GM13977 (cell line): Measurements from ENCODE around the gene PARL.

Experiments used
- DNase-seq: peaks from one replicate; pipeline ENCODE4 v3.0.0; 2012; ENCODE audit warnings: low spot score
- CTCF ChIP-seq: IDR thresholded peaks from 2 replicates; pipeline ENCODE4 v1.5.1; 2012; ENCODE audit warnings: mild to moderate bottlenecking, control low read depth; ENCODE audit not compliant: insufficient read depth; ENCODE audit errors: extremely low read depth, missing control alignments
- in situ Hi-C: fragments of 300-500 bp; cut with MboI; formaldehyde crosslinking; loops from one replicate; pipeline ENCODE4 v1.12.0; 2022; ENCODE audit warnings: low sequenced_read_pairs, low pct_unique_long_range_greater_than_20kb, mixed read lengths, inconsistent platforms; ENCODE audit not compliant: unreplicated experiment

Gene PARL

GRCh38 chr3:183871541-183871940, 13.1 kb downstream of the PARL start:
- in situ Hi-C loops = no loop called here

GRCh38 chr3:183870563-183870962, 14.1 kb downstream of the PARL start:
- in situ Hi-C loops = no loop called here
- TF ChIP-seq CTCF = no peak
- no peak for DNase-seq

More at GRCh38 chr3:183871541-183871940, 13.1 kb downstream of the PARL start:
- TF ChIP-seq CTCF = no peak
- no peak for DNase-seq

- in situ Hi-C loops = no loop called here
- no peak for DNase-seq
- TF ChIP-seq CTCF = no peak
Observed at GRCh38 chr3:183868796-183869195, 15.9 kb downstream of the PARL start.

GRCh38 chr3:183862610-183863009, 22.1 kb downstream of the PARL start:
- TF ChIP-seq CTCF = no peak
- no peak for DNase-seq
- in situ Hi-C loops = no loop called here

GRCh38 chr3:183857863-183858262, 26.8 kb downstream of the PARL start:
- no peak for DNase-seq
- in situ Hi-C loops = no loop called here
- no peak for TF ChIP-seq CTCF

GRCh38 chr3:183854318-183855035, 30.2 kb downstream of the PARL start:
- in situ Hi-C loops = no loop called here
- DNase-seq = no peak
- TF ChIP-seq CTCF = no peak
